Stimulated activated CD8-positive, alpha-beta memory T cell treated with anti-CD3 and anti-CD28 coated beads, Interleukin-15, amount 100 ng/mL, for 24 hours (primary cell): ENCODE data around the gene RBMY1E.
"Not testable (repeated sequence)": the region's sequence is repeated elsewhere in the genome, so short reads cannot be mapped to it uniquely, and the experiment has no call there.

Experiments
- DNase-seq: peaks from one replicate; pipeline ENCODE4 v3.0.0-alpha.2; 2020; ENCODE audit warnings: low read depth

The RBMY1E gene

GRCh38 chrY:21917932-21918331, at the start of gene RBMY1E:
RBMY1E (minus strand) TSS chrY:21918032; CDS start chrY:21916054, 1,978 bp downstream.
- not testable (repeated sequence) for DNase-seq

DNA sequence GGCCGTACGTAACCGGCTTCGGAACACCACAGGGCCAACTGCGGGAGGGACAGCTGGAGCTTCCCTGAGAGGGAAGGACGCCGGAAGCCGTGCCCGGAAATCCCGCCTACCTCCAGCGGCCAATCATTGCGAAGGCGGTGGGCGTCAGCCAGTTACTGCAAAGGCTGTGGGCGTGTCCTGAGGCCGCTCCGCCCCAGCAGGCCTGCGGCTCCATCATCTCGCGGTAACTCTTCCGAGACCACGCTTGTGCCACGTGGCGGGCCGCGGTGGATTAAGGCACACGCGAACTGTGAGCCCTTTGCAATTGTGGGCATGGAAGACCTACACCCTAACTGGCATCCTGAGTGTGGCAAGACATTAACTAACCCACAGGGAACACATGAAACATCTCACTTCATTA, 23.4 kb downstream of the RBMY1E start, which contains the start of gene RBMY1D:
Gene RBMY1D (minus strand): TSS at position 101 of the 400 bp plus-strand sequence. CDS start 2,013 bp downstream, outside the sequence.
- not testable (repeated sequence) for DNase-seq

DNA sequence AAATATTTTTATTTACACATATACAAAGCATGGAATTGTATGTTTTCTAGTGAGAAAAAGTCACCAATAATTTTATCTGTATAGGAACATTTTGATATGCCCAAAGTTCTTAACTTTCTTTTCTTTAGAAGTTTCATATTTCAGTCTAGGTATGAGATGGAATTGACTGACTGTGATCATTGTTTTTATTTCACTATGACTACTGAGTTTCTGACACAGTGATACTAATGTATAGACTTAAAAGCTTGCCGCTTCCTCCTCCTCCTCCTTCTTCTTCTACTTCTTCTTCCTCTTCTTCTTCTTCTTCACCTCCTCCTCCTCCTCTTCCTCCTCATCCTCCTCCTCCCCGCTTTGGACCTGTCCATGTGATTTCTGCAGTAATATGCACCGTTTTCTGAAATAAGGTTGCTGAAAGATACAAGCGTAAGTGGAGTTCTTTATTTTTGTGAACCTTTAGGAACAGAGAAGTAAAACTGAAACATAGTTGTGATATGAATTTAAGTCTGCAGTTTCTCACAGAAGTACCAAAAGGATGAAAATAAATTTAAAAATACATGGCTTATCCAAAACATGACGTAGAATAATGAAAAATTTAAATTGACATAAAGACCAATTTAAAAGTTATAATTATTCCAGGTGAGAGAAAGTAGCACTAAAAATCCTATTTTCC, 48.3 kb downstream of the RBMY1E start:
- not testable (repeated sequence) for DNase-seq
